ENCODE results near the gene ZFR. TPM values are rescaled to one million over a fixed set of nuclear protein-coding genes. Genes with fewer than 3 reads are reported as not detected.
A peak's percentile ranks its signal among the peaks of the same experiment; 100 is the strongest.
"Not testable (repeated sequence)": the region's sequence is repeated elsewhere in the genome, so short reads cannot be mapped to it uniquely, and the experiment has no call there.

Gene ZFR
- total RNA-seq, 2 donors from 2014 or later = 63.7 to 70.4 TPM

DNA sequence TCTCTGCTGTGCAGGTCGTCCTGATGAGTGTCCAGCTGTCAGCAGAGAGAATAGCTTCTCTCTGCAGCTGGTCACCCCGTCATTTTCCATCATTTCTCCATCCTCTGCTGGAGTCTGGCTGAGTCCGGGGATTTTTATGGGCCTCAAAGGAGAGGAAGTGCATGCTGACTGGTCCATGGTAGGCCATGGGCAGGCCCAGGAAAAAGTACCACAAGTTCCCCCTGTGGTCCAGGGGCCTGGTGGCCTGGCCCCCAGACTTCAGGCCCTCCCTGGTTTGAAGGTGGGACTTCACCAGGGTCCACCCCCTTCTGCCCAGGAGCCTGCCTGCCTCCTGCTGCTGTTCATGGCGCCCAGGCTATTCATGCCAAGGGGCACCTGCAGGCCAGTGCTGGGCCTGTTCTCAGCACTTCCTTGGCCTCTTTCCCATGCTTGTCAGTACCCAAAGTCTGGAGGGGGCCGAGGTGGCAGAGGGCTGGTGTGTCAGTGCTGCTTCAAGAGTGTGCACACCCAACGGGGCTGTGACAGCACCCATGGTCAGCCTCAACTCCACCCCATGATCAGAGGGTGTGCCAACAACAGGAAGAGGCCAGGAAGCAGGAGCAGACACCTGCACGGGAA is 124.5 kb downstream of the ZFR start:
- Mint-ChIP-seq H3K27me3 (no peaks in the 10 kb centered on the region), H3K4me3 (no peak overlapping the region), H3K36me3 (ENCODE audit: low read depth) (no peaks in the 10 kb centered on the region), H3K27ac (no peak overlapping the region), H3K4me1 (no peaks in the 10 kb centered on the region), H3K9me3 (peaks cover 3% of the 10 kb centered on the region)
- no peak for ATAC-seq (replicated peaks)

GRCh38 chr5:32319392-32319791 is 125.1 kb downstream of the ZFR start:
- H3K27ac Mint-ChIP-seq = no peak overlapping the region
- H3K4me1 Mint-ChIP-seq = no peaks in the 10 kb centered on the region
- H3K9me3 Mint-ChIP-seq = peaks cover 3% of the 10 kb centered on the region
- no peak overlapping the region for H3K4me3 Mint-ChIP-seq
- ATAC-seq (replicated peaks) = no peak
- H3K27me3 Mint-ChIP-seq = no peaks in the 10 kb centered on the region
- no peaks in the 10 kb centered on the region for H3K36me3 Mint-ChIP-seq (ENCODE audit: low read depth)

- ATAC-seq (replicated peaks) = no peak
- H3K27ac Mint-ChIP-seq = no peak overlapping the region
- H3K4me1 Mint-ChIP-seq = no peaks in the 10 kb centered on the region
- peaks cover 3% of the 10 kb centered on the region for H3K9me3 Mint-ChIP-seq
- no peak overlapping the region for H3K4me3 Mint-ChIP-seq
- no peaks in the 10 kb centered on the region for H3K27me3 Mint-ChIP-seq
- H3K36me3 Mint-ChIP-seq (ENCODE audit: low read depth) = no peaks in the 10 kb centered on the region
Measured at GRCh38 chr5:32317041-32317440, 127.5 kb downstream of the ZFR start.

DNA sequence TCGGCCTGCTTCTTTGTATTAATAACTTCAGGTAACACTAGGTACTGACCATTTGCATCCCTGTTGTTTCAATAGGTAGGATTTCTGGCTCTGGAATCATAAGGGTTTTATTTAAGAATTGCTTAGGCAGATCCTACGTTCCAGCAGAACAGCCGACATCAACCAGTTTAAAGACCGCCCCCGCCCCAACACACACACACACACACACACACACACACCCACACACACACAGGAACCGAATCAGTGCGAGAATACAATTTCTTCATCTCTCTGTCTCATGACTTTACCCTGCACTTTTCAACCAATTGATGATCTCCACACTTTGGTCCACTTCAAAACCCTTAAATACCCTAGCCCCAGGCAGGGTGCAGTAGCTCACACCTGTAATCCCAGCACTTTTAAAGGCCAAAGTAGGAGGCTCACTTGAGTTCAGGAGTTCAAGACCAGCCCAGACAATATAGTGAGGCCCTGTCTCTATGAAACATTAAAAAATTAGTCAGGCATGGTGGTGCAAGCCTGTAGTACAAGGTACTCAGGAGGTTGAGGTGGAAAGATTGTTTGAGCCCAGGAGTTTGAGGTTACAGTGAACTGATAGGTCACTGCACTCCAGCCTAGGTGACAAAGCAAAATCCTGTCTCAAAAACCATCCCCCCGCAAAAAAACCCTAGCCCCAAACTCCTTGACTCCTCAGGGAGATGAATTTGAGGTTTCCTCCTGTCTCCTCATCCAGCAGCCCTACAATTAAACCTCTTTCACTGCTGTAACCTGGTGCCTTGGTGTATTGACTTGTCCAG is 129.1 kb downstream of the ZFR start:
- Mint-ChIP-seq H3K9me3 (no peaks in the 10 kb centered on the region), H3K27ac (no peak overlapping the region), H3K4me3 (no peak overlapping the region), H3K4me1 (peaks cover 8% of the 10 kb centered on the region), H3K36me3 (ENCODE audit: low read depth) (peaks cover 9% of the 10 kb centered on the region), H3K27me3 (no peaks in the 10 kb centered on the region)
- ATAC-seq (replicated peaks) = no peak

GRCh38 chr5:32314658-32315057 is 129.9 kb downstream of the ZFR start:
- peak overlapping the region; percentile 81 for H3K4me3 Mint-ChIP-seq
- peaks cover 9% of the 10 kb centered on the region for H3K36me3 Mint-ChIP-seq (ENCODE audit: low read depth)
- H3K4me1 Mint-ChIP-seq = peaks cover 11% of the 10 kb centered on the region
- no peaks in the 10 kb centered on the region for H3K9me3 Mint-ChIP-seq
- no peak overlapping the region for H3K27ac Mint-ChIP-seq
- ATAC-seq (replicated peaks) = no peak
- no peaks in the 10 kb centered on the region for H3K27me3 Mint-ChIP-seq

DNA sequence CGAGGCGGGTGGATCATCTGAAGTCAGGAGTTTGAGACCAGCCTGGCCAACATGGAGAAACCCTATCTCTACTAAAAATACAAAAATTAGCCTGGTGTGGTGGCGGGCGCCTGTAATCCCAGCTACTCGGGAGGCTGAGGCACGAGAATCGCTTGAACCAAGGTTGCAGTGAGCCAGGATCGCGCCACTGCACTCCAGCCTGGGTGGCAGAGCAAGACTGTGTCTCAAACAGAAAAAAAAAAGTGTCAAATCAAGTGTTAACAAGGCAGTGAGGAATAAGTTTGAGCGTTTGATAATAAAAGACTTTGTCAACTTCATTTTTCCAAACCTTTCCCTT is 130.4 kb downstream of the ZFR start:
- not testable (repeated sequence) for H3K27ac Mint-ChIP-seq; H3K27me3 Mint-ChIP-seq; ATAC-seq (replicated peaks); H3K9me3 Mint-ChIP-seq
- H3K4me1 Mint-ChIP-seq = peaks cover 16% of the 10 kb centered on the region
- H3K4me3 Mint-ChIP-seq = peak overlapping the region; percentile 81
- H3K36me3 Mint-ChIP-seq (ENCODE audit: low read depth) = peaks cover 14% of the 10 kb centered on the region

- Mint-ChIP-seq H3K9me3 (no peaks in the 10 kb centered on the region), H3K27me3 (no peaks in the 10 kb centered on the region), H3K36me3 (ENCODE audit: low read depth) (peaks cover 20% of the 10 kb centered on the region), H3K4me1 (peaks cover 24% of the 10 kb centered on the region), H3K4me3 (peak within 1 kb of the TSS; percentile 81), H3K27ac (peak within 1 kb of the TSS; percentile 87)
- ATAC-seq (replicated peaks) = peak; percentile 97
Measured at GRCh38 chr5:32312595-32313332, 131.8 kb downstream of the ZFR start, which contains the start of gene MTMR12. TSS of gene MTMR12 (minus strand) at chr5:32312939. CDS start at chr5:32312838, 101 bp downstream.

DNA sequence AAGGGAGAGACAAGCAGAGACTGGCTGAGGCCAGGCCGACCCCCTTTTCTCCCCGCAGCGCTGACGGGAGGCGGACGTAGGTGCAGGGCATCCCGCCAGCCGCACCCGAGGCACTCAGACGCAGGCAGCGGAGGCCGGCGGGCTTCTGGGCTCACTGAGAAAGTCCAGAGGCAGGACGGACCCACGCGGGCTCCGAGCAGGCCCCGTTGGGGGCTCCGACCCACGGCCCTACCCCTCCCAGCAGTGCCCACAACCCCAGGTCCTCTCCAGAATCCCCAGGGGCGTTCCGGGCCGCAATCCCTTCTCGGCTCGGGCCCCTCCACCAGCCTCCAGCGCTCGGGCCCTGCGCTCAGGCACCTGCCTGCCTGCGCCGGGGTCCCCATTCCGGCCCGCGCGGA is 132.3 kb downstream of the ZFR start:
- Mint-ChIP-seq H3K27ac (peak overlapping the region; percentile 65), H3K9me3 (no peaks in the 10 kb centered on the region), H3K27me3 (no peaks in the 10 kb centered on the region), H3K4me3 (peak overlapping the region; percentile 81), H3K36me3 (ENCODE audit: low read depth) (peaks cover 20% of the 10 kb centered on the region), H3K4me1 (peaks cover 24% of the 10 kb centered on the region)
- ATAC-seq (replicated peaks) = peak; percentile 19

- H3K27me3 Mint-ChIP-seq = no peaks in the 10 kb centered on the region
- peaks cover 20% of the 10 kb centered on the region for H3K36me3 Mint-ChIP-seq (ENCODE audit: low read depth)
- peaks cover 24% of the 10 kb centered on the region for H3K4me1 Mint-ChIP-seq
- peak overlapping the region; percentile 65 for H3K27ac Mint-ChIP-seq
- peak overlapping the region; percentile 81 for H3K4me3 Mint-ChIP-seq
- no peaks in the 10 kb centered on the region for H3K9me3 Mint-ChIP-seq
- ATAC-seq (replicated peaks) = no peak
Measured at GRCh38 chr5:32311404-32312196, 132.9 kb downstream of the ZFR start.

GRCh38 chr5:32309761-32310160 is 134.8 kb downstream of the ZFR start:
- no peaks in the 10 kb centered on the region for H3K9me3 Mint-ChIP-seq
- H3K27me3 Mint-ChIP-seq = no peaks in the 10 kb centered on the region
- H3K27ac Mint-ChIP-seq = peak overlapping the region; percentile 26
- peaks cover 20% of the 10 kb centered on the region for H3K36me3 Mint-ChIP-seq (ENCODE audit: low read depth)
- no peak for ATAC-seq (replicated peaks)
- H3K4me1 Mint-ChIP-seq = peaks cover 25% of the 10 kb centered on the region
- peak overlapping the region; percentile 81 for H3K4me3 Mint-ChIP-seq

GRCh38 chr5:32308946-32309345 is 135.6 kb downstream of the ZFR start:
- Mint-ChIP-seq H3K4me3 (no peak overlapping the region), H3K4me1 (peaks cover 29% of the 10 kb centered on the region), H3K36me3 (ENCODE audit: low read depth) (peaks cover 20% of the 10 kb centered on the region), H3K27me3 (no peaks in the 10 kb centered on the region), H3K27ac (peak overlapping the region; percentile 26), H3K9me3 (no peaks in the 10 kb centered on the region)
- ATAC-seq (replicated peaks) = no peak

- Mint-ChIP-seq H3K27ac (no peak overlapping the region), H3K27me3 (no peaks in the 10 kb centered on the region), H3K4me1 (peaks cover 38% of the 10 kb centered on the region), H3K9me3 (no peaks in the 10 kb centered on the region), H3K36me3 (ENCODE audit: low read depth) (peaks cover 20% of the 10 kb centered on the region), H3K4me3 (no peak overlapping the region)
- ATAC-seq (replicated peaks) = no peak
Measured at GRCh38 chr5:32307769-32308194, 136.8 kb downstream of the ZFR start.

GRCh38 chr5:32304622-32305021 is 139.9 kb downstream of the ZFR start:
- no peak for ATAC-seq (replicated peaks)
- Mint-ChIP-seq H3K4me3 (no peak overlapping the region), H3K27ac (no peak overlapping the region), H3K36me3 (ENCODE audit: low read depth) (peaks cover 11% of the 10 kb centered on the region), H3K27me3 (no peaks in the 10 kb centered on the region), H3K9me3 (no peaks in the 10 kb centered on the region), H3K4me1 (peaks cover 27% of the 10 kb centered on the region)
